Panc1 (cell line): ENCODE data around the gene CSTPP1. TPM values are rescaled to one million over a fixed set of nuclear protein-coding genes. Genes with fewer than 3 reads are reported as not detected.
A peak's percentile ranks its signal among the peaks of the same experiment; 100 is the strongest.

Source experiments
- ATAC-seq: fragments of 200-7000 bp; cut with Tn5 transposase; 2 replicates; pipeline ENCODE4 v1.9.1; 2020; ENCODE audit warnings: mild to moderate bottlenecking, moderate library complexity
- BruUV-seq: library from RNA; stranded (reverse); fragments of 400-500 nt; replicated peaks from 2 replicates; lab custom pipeline; 2021; lab: Mats Ljungman, UMichigan
- CTCF ChIA-PET: fragments of 300-600 bp; sonication (Branson Sonifier 250); formaldehyde crosslinking; loops from one replicate; lab custom pipeline; 2022; ENCODE audit warnings: antibody characterized with exemption; lab: Charles Lee
- POLR2A ChIA-PET: fragments of 300-600 bp; sonication (Branson Sonifier 250); formaldehyde crosslinking; loops from one replicate; lab custom pipeline; 2022; ENCODE audit warnings: antibody characterized with exemption; lab: Charles Lee
- DNase-seq: peaks from one replicate; pipeline ENCODE4 v3.0.0-alpha.2; 2010; ENCODE audit warnings: low read depth, low spot score
- H3K27ac ChIP-seq: 2 replicates; pipeline ENCODE4 v1.5.1; 2011; ENCODE audit warnings: mild to moderate bottlenecking, low read length, inconsistent platforms
- H3K27me3 ChIP-seq: fragments of 200-500 bp; sonication (Bioruptor generic); 2 replicates; pipeline ENCODE4 v1.6.0; 2014; ENCODE audit warnings: low read length, inconsistent platforms; ENCODE audit not compliant: control insufficient read depth, insufficient read depth
- H3K36me3 ChIP-seq: fragments of 200-500 bp; sonication (Bioruptor generic); 2 replicates; pipeline ENCODE4 v1.5.1; 2014; ENCODE audit warnings: inconsistent platforms, mild to moderate bottlenecking, low read length, moderate library complexity; ENCODE audit not compliant: control insufficient read depth, insufficient read depth
- H3K4me1 ChIP-seq: 2 replicates; pipeline ENCODE4 v1.5.1; 2011; ENCODE audit warnings: inconsistent platforms, mild to moderate bottlenecking, low read length, moderate library complexity; ENCODE audit not compliant: control insufficient read depth, insufficient read depth
- H3K4me3 ChIP-seq, 2 experiments: 2 replicates each; pipeline ENCODE4 v1.5.1; 2011 to 2012; ENCODE audit warnings: low read depth in 2 of 2, low read length in 2 of 2, mild to moderate bottlenecking in 2 of 2, inconsistent platforms in 1 of 2, moderate library complexity in 1 of 2
- H3K9me3 ChIP-seq: fragments of 200-500 bp; sonication (Bioruptor generic); 2 replicates; pipeline ENCODE4 v1.5.1; 2014; ENCODE audit warnings: low read depth, mild to moderate bottlenecking, inconsistent platforms, low read length, moderate library complexity; ENCODE audit not compliant: control insufficient read depth, insufficient read depth
- POLR2AphosphoS5 ChIP-seq: IDR thresholded peaks from 2 replicates; pipeline ENCODE4 v1.6.1; 2012; ENCODE audit warnings: mild to moderate bottlenecking, low read depth, low read length, moderate library complexity
- REST ChIP-seq, 2 experiments: IDR thresholded peaks; 2 replicates each; pipeline ENCODE4 v1.6.1; 2011 to 2012; ENCODE audit warnings: low read depth in 2 of 2, control low read depth in 1 of 2, low read length in 1 of 2, mild to moderate bottlenecking in 1 of 2, moderate library complexity in 1 of 2; ENCODE audit not compliant: insufficient read depth in 1 of 2
- SIN3A ChIP-seq: IDR thresholded peaks from 2 replicates; pipeline ENCODE4 v1.6.1; 2012; ENCODE audit warnings: low read depth, mild to moderate bottlenecking, low read length, moderate library complexity, borderline replicate concordance; ENCODE audit not compliant: insufficient read depth
- TCF7L2 ChIP-seq: IDR thresholded peaks from 2 replicates; pipeline ENCODE4 v1.6.1; 2011; ENCODE audit warnings: mild to moderate bottlenecking, low read depth, low read length, inconsistent platforms
- in situ Hi-C: cut with HindIII; loops from 2 replicates; pipeline ENCODE4 v1.10.0; 2016; ENCODE audit warnings: low sequenced_read_pairs, low pct_unique_long_range_greater_than_20kb
- intact Hi-C: fragments of 100-400 bp; cut with micrococcal nuclease; formaldehyde crosslinking; loops from one replicate; pipeline ENCODE4 v1.10.0; 2022; ENCODE audit not compliant: unreplicated experiment
- total RNA-seq: library from RNA; stranded (reverse); gene quantifications from one replicate; pipeline ENCODE4 v1.2.1, GENCODE V29; 2021; ENCODE audit not compliant: unreplicated experiment
- TF ChIP-seq, protein P1 (sequence below): fragments of 450-650 bp; IDR thresholded peaks from 2 replicates; pipeline ENCODE4 v1.5.1; 2017; ENCODE audit warnings: mild to moderate bottlenecking

CSTPP1 gene
- total RNA-seq, 1 experiment from 2014 or later: 29.0 TPM

GRCh38 chr11:47149782-47150181 lies 213.2 kb downstream of the CSTPP1 start:
- in situ Hi-C loops: no loop called here
- no peak for TF ChIP-seq POLR2AphosphoS5
- TF ChIP-seq, protein P1, sequence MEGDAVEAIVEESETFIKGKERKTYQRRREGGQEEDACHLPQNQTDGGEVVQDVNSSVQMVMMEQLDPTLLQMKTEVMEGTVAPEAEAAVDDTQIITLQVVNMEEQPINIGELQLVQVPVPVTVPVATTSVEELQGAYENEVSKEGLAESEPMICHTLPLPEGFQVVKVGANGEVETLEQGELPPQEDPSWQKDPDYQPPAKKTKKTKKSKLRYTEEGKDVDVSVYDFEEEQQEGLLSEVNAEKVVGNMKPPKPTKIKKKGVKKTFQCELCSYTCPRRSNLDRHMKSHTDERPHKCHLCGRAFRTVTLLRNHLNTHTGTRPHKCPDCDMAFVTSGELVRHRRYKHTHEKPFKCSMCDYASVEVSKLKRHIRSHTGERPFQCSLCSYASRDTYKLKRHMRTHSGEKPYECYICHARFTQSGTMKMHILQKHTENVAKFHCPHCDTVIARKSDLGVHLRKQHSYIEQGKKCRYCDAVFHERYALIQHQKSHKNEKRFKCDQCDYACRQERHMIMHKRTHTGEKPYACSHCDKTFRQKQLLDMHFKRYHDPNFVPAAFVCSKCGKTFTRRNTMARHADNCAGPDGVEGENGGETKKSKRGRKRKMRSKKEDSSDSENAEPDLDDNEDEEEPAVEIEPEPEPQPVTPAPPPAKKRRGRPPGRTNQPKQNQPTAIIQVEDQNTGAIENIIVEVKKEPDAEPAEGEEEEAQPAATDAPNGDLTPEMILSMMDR: no peak
- TF ChIP-seq TCF7L2: no peak
- TF ChIP-seq SIN3A: no peak
- TF ChIP-seq REST (IDR thresholded peaks at IDR 0.05; ENCODE audit: insufficient read depth in 1 of 2, low read depth in 2 of 2, low read length in 1 of 2): no peak
- POLR2A ChIA-PET: no interaction called here

DNA sequence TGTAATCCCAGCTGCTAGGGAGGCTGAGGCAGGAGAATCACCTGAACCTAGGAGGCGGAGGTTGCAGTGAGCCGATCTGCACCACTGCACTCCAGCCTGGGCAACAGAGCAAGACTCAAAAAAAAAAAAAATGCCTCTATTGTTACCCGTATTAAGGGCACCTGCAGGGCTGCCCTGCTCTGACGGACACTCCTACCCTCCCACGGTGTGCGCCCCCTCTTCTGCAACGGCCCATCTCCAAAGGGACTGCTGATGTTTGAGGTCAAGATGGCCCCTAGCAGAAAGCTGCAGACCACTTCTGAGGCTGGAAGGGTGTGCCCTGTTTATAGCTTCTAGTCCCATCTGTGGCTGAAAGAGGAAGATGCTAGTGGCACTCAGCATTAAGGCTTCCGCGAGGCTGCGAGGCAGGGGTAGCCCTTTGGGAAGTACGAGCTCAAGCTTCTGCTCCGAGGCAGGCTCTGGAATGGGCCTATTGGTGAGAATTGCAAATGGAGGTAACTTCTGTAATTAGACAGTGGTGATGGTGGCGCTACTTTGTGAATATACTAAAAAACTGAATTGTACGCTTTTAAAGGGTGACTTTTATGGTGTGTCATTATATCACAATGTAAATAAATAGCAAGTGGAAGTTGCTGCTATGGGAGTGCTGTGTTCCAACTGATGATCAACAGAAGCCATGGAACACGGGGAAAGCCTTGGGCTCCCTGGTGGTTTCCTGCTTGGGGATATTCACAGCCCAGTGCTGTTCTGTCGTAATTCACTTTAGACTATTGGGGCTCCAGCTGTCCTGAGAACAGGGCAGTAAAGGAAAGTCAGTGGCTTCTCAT lies 215.8 kb downstream of the CSTPP1 start:
- Histone ChIP-seq H3K4me3 (no peak overlapping the region), H3K4me1 (peaks cover 4% of the 10 kb centered on the region; the same call in 1 of the 2 replicates), H3K9me3 (no peaks in the 10 kb centered on the region), H3K27ac (no peak overlapping the region), H3K36me3 (no peaks in the 10 kb centered on the region), H3K27me3 (no peaks in the 10 kb centered on the region)
- ATAC-seq (peak; percentile 28), DNase-seq (no peak)
- in situ Hi-C loops (no loop called here), intact Hi-C loops (no loop called here)
- ChIA-PET POLR2A (no interaction called here), CTCF (interaction anchor here (0.6 to 2.3 kb wide), 12 partner anchors 11 to 265 kb away, joined by 3 to 23 read pairs (median 4); partner anchors contain the start of gene LRP4)
- TF ChIP-seq SIN3A: no peak
- TF ChIP-seq, protein P1: no peak
- no peak for TF ChIP-seq REST (IDR thresholded peaks at IDR 0.05; ENCODE audit: insufficient read depth in 1 of 2, low read depth in 2 of 2, low read length in 1 of 2)
- no peak for TF ChIP-seq POLR2AphosphoS5
- TF ChIP-seq TCF7L2: no peak
- no TSS peak for BruUV-seq

More at GRCh38 chr11:47149782-47150181, 213.2 kb downstream of the CSTPP1 start:
- CTCF ChIA-PET: interaction anchor here (0.5 kb wide), 1 partner anchor 146 kb away, joined by 5 read pairs; no protein-coding TSS in a partner anchor
- no TSS peak for BruUV-seq
- Histone ChIP-seq H3K4me1 (peaks cover 4% of the 10 kb centered on the region; the same call in 1 of the 2 replicates), H3K4me3 (no peak overlapping the region), H3K27ac (no peak overlapping the region), H3K9me3 (no peaks in the 10 kb centered on the region), H3K27me3 (no peaks in the 10 kb centered on the region), H3K36me3 (no peaks in the 10 kb centered on the region)
- ATAC-seq (no peak), DNase-seq (no peak)
- intact Hi-C loops: no loop called here
